ENCODE data around the gene ADAM10. TPM values are rescaled to one million over a fixed set of nuclear protein-coding genes. Genes with fewer than 3 reads are reported as not detected.

The ADAM10 gene
- total RNA-seq, 1 experiment from 2014 or later, result 159 TPM

GRCh38 chr15:58697220-58697619 lies 52.3 kb downstream of the ADAM10 start:
- H3K79me1 ChIP-seq (ENCODE audit: insufficient read depth, low read depth, low read length, poor library complexity, severe bottlenecking), result peaks cover 5% of the 10 kb centered on the region
- no CpG with 5 or more reads among the region's 2 CpGs for WGBS (ENCODE audit: extremely low coverage, insufficient read length, low lambda C conversion rate)
- peaks cover 8 to 13% of the 10 kb centered on the region in 2 experiments for H3K9me3 Mint-ChIP-seq

More at GRCh38 chr15:58697220-58697619, 52.3 kb downstream of the ADAM10 start:
- Histone ChIP-seq H2BK5ac (ENCODE audit: insufficient read length, low read length) (no peak overlapping the region), H2BK120ac (ENCODE audit: low read depth, low read length, poor library complexity, severe bottlenecking) (no peak overlapping the region), H3K18ac (ENCODE audit: insufficient read length, low read depth, low read length) (no peak overlapping the region), H3K9me3 (ENCODE audit: control insufficient read depth, low read depth, low read length) (no peaks in the 10 kb centered on the region), H4K8ac (replicated peaks; ENCODE audit: insufficient read length, low read depth, low read length) (no peak overlapping the region), H3K14ac (ENCODE audit: insufficient read depth, low read length) (no peak overlapping the region), H3K79me2 (ENCODE audit: insufficient read depth, low read length) (peaks cover 18% of the 10 kb centered on the region; the same call in 1 of the 2 replicates), H2AK5ac (ENCODE audit: insufficient read length, low read length) (no peak overlapping the region), H4K5ac (ENCODE audit: insufficient read length, low read depth, low read length) (no peak overlapping the region), H3K9ac (ENCODE audit: extremely low read depth, insufficient read length, low read length) (no peak overlapping the region), H3K4me2 (ENCODE audit: insufficient read depth, insufficient read length, low read length) (no peak overlapping the region), H2AFZ (ENCODE audit: low read length) (no peak overlapping the region), H3K23me2 (ENCODE audit: insufficient read length, low read depth, low read length, poor library complexity, severe bottlenecking) (no peaks in the 10 kb centered on the region), H3T11ph (ENCODE audit: low read length) (no peak overlapping the region), H3K23ac (ENCODE audit: insufficient read length, low read depth, low read length) (no peak overlapping the region), H4K91ac (ENCODE audit: insufficient read length, low read depth, low read length) (no peak overlapping the region), H2BK20ac (ENCODE audit: low read depth, low read length, poor library complexity, severe bottlenecking) (no peak overlapping the region), H3K27me3 (ENCODE audit: insufficient read depth, low read length) (no peaks in the 10 kb centered on the region), H3K4me1 (ENCODE audit: insufficient read depth, low read length) (no peaks in the 10 kb centered on the region; the same call in 1 of the 2 replicates), H2BK12ac (ENCODE audit: insufficient read length, low read depth, low read length) (no peak overlapping the region), H4K20me1 (ENCODE audit: control insufficient read depth, insufficient read depth, insufficient read length) (no peaks in the 10 kb centered on the region), H3K27ac (ENCODE audit: insufficient read length, low read depth, low read length) (no peak overlapping the region), H3K4ac (ENCODE audit: low read depth, low read length) (no peak overlapping the region), H2BK15ac (ENCODE audit: low read depth, low read length) (no peak overlapping the region), H3K56ac (ENCODE audit: insufficient read length, low read depth, low read length) (no peak overlapping the region)
- DNase-seq, result no peak
- peaks cover 36 to 39% of the 10 kb centered on the region in 2 experiments for H3K4me1 Mint-ChIP-seq
- no peak overlapping the region for H3K4me3 Mint-ChIP-seq
- TF ChIP-seq CTCF (conservative IDR thresholded peaks at IDR 0.05), result no peak
- H3K36me3 Mint-ChIP-seq (ENCODE audit: insufficient read depth in 1 of 3, low read depth in 3 of 3), result peaks cover 26 to 34% (median 28%) of the 10 kb centered on the region in 3 experiments
- H3K27ac Mint-ChIP-seq, result peak overlapping the region; percentile 60 to 88 (median 87); a peak in 4 of 7 replicates
- no peaks in the 10 kb centered on the region for H3K27me3 Mint-ChIP-seq (ENCODE audit: low read depth)

Data from H9 (cell line).